AG04449 (cell line): Measurements from ENCODE around the gene CENPQ.
A peak's percentile ranks its signal among the peaks of the same experiment; 100 is the strongest.

Experiments used
- CTCF ChIA-PET: fragments of 350-600 bp; formaldehyde crosslinking; extraction: SDS; loops from one replicate; lab custom pipeline; 2021; ENCODE audit warnings: antibody characterized with exemption; lab: Yijun Ruan, JAX
- POLR2A ChIA-PET: fragments of 400-600, 350-600 bp; formaldehyde crosslinking; extraction: SDS; loops from one replicate; lab custom pipeline; 2020; ENCODE audit warnings: antibody characterized with exemption, inconsistent platforms; lab: Yijun Ruan, JAX
- DNase-seq: peaks from one replicate; pipeline ENCODE4 v3.0.0-alpha.2; 2010; ENCODE audit warnings: low read depth, low spot score
- H3K4me3 ChIP-seq: 2 replicates; pipeline ENCODE4 v1.5.1; 2011; ENCODE audit warnings: low read depth, mild to moderate bottlenecking, control low read depth, low read length
- TF ChIP-seq, protein P1 (sequence below): IDR thresholded peaks from one replicate; pipeline ENCODE4 v1.5.1; 2011; ENCODE audit warnings: mild to moderate bottlenecking, moderate library complexity, low read length, control low read depth, inconsistent platforms; ENCODE audit not compliant: insufficient read depth; ENCODE audit errors: missing control alignments

Gene CENPQ

DNA sequence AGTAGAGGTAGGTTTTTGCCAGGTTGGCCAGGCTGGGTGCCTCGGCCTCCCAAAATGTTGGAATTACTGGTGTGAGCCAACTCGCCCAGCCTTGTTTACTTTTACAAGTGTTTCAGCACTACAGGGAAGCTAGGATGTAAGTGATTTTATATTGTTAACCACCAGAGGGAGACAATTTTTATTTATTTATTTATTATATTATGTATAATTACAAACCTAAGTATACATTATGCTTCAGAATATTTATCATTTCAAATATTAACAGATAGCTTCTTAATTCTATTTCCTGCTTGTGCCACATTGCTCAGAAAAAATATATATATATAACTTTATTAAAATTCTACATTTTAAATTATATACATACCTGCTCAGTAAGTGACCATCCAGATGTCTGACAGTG lies 9.9 kb upstream of the CENPQ start:
- H3K4me3 ChIP-seq = no peak overlapping the region
- no peak for DNase-seq
- POLR2A ChIA-PET = no interaction called here

DNA sequence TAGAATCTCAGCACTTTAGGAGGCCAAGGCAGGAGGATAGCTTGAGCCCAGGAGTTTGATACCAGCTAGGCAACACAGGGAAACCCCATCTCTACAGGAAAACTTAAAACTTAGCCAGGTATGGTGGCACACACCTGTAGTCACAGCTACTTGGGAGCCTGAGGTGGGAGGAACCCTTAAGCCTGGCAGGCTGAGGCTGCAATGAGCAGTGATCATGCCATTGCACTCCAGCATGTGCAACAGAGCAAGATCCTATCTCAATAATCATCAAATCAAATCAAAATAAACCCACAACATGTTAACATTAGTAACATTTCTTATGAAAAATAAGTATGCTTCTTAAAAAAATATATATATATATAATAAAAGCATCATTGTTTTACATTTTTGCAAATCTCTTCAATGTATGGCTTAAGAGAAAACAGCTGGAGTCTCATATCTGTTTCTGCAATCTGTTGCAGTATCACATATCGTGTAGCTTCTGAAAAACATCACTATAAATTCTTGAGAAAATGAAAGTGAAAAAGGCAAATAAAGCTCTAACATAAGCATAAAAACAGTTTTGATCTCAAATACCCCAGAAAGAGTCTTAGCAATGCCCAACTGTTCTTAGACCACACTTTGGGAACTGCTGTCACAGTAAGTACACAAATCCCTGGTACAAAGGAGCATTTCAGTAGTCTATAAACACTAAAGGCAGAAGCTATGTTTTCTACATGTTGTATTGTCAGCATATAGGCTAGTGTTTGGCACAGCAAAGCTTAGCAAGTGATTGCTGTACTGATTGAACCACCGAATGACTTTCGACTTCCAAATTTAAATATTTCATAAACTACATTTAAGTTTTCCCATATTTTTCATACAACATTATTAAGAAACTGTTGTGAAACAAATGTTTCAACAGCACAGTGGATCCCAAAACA lies 8.1 kb upstream of the CENPQ start:
- no peak for DNase-seq
- CTCF ChIA-PET = interaction anchor here (1.3 to 2.2 kb wide), 2 partner anchors 14 to 151 kb away, joined by 3 to 11 read pairs; no protein-coding TSS in a partner anchor

More for the DNA sequence above, 9.9 kb upstream of the CENPQ start:
- TF ChIP-seq, protein P1, sequence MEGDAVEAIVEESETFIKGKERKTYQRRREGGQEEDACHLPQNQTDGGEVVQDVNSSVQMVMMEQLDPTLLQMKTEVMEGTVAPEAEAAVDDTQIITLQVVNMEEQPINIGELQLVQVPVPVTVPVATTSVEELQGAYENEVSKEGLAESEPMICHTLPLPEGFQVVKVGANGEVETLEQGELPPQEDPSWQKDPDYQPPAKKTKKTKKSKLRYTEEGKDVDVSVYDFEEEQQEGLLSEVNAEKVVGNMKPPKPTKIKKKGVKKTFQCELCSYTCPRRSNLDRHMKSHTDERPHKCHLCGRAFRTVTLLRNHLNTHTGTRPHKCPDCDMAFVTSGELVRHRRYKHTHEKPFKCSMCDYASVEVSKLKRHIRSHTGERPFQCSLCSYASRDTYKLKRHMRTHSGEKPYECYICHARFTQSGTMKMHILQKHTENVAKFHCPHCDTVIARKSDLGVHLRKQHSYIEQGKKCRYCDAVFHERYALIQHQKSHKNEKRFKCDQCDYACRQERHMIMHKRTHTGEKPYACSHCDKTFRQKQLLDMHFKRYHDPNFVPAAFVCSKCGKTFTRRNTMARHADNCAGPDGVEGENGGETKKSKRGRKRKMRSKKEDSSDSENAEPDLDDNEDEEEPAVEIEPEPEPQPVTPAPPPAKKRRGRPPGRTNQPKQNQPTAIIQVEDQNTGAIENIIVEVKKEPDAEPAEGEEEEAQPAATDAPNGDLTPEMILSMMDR = no peak
- CTCF ChIA-PET = interaction anchor here (0.6 to 2.2 kb wide), 9 partner anchors 9 to 1667 kb away, joined by 3 to 11 read pairs (median 3); no protein-coding TSS in a partner anchor

DNA sequence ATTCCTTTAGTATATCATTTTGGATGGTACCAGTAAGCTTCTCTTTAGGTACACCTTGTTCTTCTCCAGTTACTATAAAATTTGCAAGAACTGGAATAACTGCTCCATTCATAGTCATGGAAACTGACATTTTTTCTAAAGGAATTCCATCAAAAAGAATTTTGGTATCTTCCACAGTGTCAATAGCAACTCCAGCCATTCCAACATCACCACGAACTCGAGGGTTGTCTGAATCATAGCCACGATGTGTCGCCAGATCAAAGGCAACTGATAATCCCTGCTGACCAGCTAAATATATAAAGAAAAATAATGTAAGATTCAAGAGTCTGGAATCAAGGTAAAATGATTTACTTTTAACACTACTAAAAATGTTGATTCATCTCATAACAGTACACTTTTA lies 5.4 kb upstream of the CENPQ start:
- no peak overlapping the region for H3K4me3 ChIP-seq
- ChIA-PET POLR2A (no interaction called here), CTCF (no interaction called here)
- DNase-seq = no peak
- TF ChIP-seq, protein P1 = no peak

More for the DNA sequence above, 8.1 kb upstream of the CENPQ start:
- POLR2A ChIA-PET = no interaction called here
- no peak overlapping the region for H3K4me3 ChIP-seq
- TF ChIP-seq, protein P1 = no peak

DNA sequence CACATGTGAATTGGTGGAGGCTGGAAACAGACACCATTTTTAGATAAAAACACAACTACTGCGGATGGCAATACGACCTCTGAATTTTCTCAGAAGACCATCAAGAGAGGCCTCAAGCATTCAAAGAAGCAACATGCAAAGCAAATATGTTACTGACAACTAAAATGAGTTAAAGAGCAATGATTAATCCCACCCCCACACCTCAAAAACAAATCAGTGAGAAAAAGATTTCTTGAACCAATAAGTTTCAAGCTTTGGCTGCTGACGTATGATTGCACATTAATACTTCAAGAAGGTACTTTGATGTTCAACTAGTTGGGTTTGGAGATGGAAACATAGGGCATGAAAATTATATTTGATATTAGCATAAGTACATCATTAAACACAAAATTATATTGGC lies 1.1 kb upstream of the CENPQ start:
- H3K4me3 ChIP-seq = peak overlapping the region; percentile 91
- TF ChIP-seq, protein P1 = no peak
- DNase-seq = no peak
- CTCF ChIA-PET = interaction anchor here (1.6 kb wide), 1 partner anchor 9 kb away, joined by 9 read pairs; no protein-coding TSS in a partner anchor
- POLR2A ChIA-PET = interaction anchor here (0.6 kb wide), 1 partner anchor 1688 kb away, joined by 3 read pairs; no protein-coding TSS in a partner anchor

DNA sequence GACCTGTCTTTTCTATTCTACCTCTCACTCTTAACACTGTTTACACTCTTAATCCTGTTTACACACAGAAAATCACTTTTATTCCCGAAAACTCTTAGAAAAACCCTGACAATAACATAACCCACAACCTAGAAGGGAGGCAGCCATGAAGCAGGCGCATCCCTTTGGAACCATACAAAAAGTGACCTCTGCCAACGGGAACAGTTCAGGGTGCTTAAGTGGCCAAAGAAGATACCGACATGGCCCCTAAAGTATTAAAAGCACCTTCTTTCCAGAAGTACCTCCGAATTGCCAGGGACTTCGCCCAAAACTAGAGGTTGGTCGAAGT lies 607 bp upstream of the CENPQ start:
- POLR2A ChIA-PET = no interaction called here
- CTCF ChIA-PET = interaction anchor here (1.6 kb wide), 1 partner anchor 9 kb away, joined by 9 read pairs; no protein-coding TSS in a partner anchor
- H3K4me3 ChIP-seq = peak overlapping the region; percentile 91
- DNase-seq = no peak
- TF ChIP-seq, protein P1 = no peak

DNA sequence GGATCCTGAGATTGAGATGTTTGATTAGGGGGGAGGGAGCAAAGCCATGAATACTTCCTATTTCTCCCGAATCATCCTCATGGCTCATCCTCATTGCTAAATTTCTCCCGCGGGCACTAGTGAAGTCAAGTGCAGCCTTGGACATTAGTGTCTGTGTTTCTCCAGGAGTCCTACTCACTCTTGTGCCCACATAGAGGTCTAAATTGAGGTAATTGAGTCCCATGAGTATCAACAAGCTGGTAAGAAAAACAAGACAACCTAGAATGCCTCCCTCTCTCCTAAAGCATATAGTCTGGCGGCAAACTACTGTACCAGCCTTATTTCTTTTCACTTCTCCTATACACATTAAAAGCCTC lies 420 bp downstream of the CENPQ start:
- TF ChIP-seq, protein P1 = no peak
- peak overlapping the region; percentile 91 for H3K4me3 ChIP-seq
- CTCF ChIA-PET = no interaction called here
- DNase-seq = no peak
- POLR2A ChIA-PET = no interaction called here
